ENCODE results near the gene TMEM106C.

Gene TMEM106C, protein sequence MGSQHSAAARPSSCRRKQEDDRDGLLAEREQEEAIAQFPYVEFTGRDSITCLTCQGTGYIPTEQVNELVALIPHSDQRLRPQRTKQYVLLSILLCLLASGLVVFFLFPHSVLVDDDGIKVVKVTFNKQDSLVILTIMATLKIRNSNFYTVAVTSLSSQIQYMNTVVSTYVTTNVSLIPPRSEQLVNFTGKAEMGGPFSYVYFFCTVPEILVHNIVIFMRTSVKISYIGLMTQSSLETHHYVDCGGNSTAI

GRCh38 chr12:47963340-47964040, at the start of gene TMEM106C:
TMEM106C (plus strand) TSS chr12:47963596; CDS start chr12:47964237, 641 bp downstream.
- peak; percentile 92 for DNase-seq

- DNase-seq, result no peak
Measured at GRCh38 chr12:47920913-47921312, 42.5 kb upstream of the TMEM106C start.

- no peak for DNase-seq
Measured at GRCh38 chr12:47921907-47922306, 41.5 kb upstream of the TMEM106C start.

DNA sequence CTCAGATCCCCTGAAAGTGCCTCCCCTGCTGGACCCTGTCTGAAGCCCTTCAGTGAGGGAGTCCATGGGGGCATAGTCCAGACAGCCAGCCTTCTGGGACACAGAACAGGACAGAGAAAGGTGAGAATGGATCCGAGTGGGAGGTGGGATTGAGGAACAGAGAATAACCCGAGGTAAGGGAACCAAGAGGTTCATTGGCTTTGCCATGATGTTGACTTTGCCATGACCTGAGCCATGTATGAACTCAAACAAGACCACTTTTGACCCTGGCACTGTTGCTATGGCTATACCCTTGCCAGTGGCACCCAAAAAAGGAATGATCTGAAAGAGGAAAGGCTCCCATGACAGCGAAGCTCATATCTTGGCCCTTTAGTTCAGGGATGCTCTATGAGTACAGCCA, 36.0 kb upstream of the TMEM106C start:
- no peak for DNase-seq

DNA sequence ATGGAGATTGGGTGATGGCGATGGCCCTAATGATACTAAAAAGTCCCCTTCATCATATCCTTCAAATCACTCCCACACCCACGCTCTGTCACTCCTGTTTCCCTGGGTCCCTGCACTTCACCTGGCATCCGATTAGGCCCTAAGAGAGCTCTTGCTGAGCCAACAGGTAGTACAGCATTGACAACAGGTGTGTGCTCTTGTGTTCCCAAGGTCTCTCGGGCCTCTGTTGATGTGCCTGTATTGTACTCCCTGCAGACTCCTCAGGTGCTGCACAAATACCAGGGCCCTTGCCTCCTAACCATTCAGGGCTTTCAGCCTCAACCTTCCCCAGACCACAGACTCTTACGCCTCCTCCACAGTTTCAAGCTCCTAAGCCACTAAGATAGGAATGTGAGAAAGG, 32.8 kb upstream of the TMEM106C start:
- no peak for DNase-seq

DNA sequence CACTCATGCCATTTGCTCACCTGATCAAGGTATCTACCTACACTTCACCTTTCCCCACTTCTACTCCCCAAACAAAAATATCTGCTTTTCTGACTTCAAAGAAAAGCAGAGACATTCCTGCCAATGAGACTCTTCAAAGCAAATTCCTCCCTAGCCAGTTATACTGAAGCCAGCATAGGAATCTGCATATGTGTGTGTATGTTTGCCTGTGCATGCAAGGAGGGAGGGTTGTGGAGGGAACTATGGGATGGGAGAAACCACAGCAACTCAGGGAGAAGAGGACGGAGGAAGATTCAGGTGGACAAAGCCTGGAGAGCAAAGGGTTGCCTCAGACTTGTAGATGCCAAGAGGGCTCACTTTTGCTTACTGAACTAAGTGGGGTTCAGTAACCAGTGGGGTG, 32.2 kb upstream of the TMEM106C start:
- DNase-seq, result no peak

DNA sequence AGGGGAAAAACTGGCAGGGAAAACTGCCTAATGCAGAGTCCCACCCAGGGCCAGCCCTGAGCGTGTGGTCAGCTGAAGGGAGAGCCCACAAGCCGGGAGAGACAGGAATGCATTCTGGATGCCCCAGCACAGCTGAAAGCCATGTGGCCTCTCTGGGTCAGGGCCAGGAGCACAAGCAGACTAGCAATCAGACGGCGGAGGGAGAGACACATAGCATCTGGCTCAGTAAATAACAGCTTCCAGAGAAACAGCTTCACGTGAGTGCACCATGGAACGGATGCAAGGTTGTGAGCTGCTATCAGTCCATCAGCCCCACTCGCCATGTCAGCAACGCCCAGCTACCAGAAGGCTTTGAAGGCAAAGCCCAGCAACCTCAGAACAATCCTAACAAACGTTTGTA, 28.2 kb upstream of the TMEM106C start:
- DNase-seq, result no peak

DNA sequence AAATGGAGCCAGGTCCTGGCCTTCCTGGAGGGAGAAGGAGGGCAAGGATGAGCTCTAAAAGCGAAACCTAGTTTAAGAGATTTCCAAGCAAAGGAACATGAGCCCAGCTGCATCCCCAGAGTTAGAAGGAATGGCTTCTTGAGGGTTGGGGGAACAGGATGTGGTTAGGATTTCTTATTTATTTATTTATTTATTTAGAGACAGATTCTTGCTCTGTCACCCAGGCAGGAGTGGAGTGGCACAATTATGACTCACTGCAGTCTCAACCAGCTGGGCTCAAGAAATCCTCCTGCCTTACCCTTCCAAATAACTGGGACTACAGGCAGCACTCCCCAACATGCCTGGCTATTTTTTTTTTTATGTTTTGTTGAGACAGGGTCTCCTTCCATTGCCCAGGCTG, 25.3 kb upstream of the TMEM106C start:
- no peak for DNase-seq

DNA sequence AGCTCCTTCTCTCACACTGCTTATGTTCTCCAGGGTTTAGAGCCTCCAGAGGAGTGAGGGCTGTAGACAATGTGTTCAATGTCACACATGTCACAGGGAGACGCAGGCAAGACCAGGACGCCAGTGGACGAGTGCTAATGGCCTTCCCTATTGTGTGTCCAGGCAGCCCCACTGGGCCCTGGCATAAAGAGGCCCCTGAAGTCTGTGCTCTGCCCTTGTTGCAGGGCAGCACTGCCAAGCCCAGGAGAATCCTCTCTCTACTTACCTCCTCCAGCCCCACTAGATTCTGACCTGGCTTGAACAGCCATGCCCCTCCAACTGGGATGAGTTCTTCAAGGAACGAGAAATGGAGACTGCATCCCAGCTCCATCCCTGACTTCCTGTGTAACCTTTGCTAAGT, 24.8 kb upstream of the TMEM106C start:
- DNase-seq, result no peak

DNA sequence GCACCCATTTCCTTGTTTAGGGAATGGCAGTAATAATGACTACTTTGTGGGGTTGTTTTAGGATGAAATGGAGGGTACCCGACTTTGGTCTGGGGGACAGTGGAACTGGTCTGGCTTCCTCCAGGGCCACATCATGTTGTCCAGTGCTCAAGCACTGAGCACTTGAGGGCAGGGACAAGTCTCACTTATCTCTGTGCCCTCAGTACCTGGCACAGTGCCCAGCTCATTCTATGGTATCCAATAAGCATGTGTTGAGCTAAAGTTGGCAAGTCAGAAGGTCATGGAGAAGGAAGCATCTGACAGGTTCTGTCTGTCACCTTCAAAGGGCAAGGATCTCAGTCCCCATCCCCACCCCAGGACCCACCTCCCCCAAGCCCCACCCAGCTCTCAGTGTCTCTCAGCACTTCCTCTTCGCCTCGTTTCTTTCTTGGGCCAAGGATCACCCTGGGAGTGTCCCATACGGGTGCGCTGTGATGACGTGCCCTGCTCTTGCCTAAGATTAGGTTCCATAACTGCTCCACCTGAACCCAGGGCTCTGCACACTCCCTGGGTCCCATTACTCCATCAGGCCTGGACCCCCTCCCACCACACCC, 24.3 kb upstream of the TMEM106C start:
- no peak for DNase-seq

DNA sequence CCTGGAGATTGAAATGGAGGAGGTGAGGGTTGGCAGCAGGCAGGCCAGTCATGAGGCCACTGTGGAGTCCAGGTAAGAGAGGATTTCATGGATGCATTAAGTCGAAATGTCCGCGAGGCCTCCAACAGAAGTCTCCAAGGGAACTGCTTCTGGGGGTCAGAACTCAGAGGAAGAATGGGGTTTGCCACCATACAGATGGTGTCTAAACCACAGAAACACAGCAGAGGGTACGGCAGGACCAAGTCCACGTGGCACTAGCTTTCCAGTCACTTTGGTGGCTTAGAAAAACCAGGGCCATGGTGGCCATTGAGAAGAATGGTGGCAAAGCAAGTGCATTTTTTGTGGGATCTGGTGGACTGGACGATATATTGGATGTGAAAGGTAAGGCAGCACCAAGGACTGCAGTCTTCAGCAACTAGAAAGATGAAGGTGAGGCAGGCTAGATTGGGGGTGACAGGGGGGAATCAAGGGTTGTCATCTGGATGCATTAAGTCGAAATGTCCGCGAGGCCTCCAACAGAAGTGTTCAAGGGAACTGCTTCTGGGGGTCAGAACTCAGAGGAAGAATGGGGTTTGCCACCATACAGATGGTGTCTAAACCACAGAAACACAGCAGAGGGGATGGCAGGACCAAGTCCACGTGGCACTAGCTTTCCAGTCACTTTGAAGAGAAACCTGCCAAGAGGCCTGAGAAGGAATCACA, 22.5 kb upstream of the TMEM106C start:
- no peak for DNase-seq

DNA sequence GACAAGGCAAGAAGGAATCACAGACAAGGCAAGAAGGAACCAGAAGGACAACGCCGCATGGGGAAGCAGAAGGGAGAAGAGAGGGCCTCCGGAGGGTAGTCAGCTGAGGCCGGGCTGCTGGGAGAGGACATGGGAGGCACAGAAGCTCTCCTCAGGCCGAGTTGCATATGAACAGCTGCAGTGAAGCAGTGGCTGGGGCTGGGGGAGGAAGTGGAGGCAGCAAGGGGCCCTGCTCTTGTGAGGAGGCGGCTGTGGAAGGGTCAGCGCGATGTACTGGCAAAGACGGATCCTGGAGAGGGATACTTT, 22.0 kb upstream of the TMEM106C start:
- no peak for DNase-seq

GRCh38 chr12:47941871-47942613, 21.4 kb upstream of the TMEM106C start:
- DNase-seq, result peak; percentile 48

GRCh38 chr12:47942614-47943225, 20.7 kb upstream of the TMEM106C start:
- DNase-seq, result no peak

DNA sequence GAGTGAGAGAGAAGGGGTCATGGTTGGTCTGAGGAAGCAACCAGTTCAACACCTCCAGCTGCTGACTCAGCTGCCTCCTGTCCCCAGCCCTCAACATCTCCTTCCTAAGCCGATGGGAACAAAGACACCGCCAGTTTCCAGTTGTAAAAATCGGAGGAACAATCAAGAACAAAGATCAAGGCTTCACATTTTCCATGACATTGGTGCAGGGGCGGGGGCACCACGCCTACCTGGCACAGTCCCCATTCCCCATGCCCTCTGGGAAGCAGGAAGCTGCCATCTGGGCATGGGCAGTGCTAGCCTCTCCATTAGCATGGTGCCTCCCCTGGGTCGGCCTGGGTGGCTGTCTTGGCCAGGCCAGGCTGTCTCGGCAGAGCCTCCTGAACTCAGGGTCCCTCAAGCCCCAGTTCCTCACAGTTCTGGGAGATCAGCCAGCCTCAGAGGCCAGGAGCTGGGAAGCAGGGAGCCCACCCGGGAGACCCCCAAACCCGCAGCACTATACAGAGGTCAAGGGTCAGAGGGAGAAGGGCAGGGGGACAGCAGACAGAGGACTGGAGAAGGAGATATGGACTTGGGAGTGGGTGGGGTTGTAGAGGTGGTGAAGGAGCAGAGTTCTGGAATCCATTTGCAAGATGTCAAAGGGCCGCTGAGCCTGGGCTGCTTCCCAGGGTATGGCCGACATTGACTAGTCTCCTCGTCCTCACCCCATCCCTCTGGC, 19.6 kb upstream of the TMEM106C start:
- no peak for DNase-seq

DNA sequence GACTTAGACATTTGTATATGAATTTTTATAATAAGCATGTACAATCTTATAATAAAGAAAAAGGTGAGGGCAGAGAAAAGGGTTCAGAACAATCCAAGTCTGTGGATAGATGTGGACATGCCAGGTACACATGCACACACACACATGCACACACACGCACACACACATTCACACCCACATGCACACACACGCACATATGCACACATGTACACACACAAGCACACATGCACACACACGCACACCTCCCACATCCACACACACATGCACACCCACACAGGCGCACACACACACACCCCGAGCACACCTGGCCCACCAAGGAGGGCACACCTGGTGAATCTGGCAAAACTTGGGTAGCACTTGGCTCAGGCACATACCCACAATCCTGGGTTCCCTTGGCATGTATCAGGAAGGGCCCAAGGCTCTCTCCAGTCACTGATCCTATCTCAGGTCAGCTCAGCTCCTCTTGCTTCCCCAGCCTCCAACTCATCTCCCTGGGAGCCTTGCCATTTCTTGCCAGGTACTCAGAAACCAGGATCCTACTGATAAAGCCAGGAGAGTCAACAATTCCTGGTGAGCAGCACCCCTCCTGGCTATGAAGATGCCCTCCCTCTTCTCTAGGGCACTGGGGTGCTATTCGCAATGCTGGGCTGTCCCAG, 18.6 kb upstream of the TMEM106C start:
- DNase-seq, result no peak

DNA sequence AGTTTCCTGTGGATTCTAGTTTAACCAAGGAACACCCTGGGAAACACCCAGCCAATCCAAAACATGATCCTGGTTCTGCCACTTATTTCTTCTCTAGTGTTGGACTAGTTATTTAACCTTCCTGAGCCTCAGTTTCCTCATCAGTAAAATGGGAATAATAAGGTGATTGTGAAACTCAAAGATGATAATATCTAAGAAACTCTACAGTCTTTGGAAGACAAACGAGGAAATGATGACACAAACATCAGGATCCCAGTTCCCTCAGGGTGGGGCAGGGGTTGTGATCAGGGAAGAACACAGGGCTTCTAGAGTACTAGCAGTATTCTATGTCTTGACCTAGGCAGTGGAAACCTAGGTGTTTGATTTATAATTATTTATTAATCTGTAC, 18.1 kb upstream of the TMEM106C start:
- DNase-seq, result no peak

DNA sequence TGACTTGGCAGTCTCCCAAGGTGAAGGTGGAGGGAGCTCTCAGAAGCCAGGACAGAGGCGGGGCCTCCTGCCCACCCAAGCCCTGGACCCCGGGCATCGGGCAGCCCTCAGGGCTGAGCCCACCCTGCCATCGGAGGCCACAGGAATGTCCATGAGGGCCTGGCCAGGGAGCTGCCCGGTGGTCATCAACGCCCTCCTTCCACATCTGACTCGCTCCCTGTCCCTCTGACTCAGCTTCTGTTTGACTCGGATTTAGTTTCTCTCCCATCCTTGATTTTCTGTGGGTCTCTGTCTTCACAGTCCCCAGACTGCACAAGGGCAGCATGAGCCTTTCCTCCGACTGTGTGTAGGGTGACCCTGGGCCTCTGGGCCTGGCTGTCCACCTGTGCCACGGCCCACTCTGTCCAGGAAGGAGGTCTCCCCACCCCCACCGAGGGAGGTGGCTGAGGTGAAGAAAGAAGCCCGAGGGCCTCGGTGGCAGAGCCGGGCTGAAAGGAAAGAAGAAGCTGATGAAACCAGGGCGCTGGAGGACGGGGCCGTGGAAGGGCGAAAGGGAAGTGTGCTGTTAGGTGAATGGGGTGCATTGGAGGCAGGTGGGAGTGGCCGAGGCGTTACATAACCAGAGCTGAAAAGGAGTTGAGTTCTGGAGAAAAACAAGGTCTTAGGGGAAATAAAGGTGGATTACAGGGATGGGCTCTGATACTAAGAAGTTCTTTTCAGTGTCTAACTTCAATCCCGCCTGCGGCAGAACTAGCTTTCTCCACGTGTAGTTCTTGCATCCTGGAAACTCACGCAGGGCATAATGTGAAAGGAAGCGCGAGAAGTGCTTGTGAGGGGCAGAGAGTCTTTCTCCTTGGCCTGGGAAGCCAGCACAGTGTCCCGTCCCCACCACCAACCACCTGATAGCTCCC, 16.7 kb upstream of the TMEM106C start:
- no peak for DNase-seq

GRCh38 chr12:47947341-47947740, 16.1 kb upstream of the TMEM106C start:
- DNase-seq, result no peak
